Brain microvascular endothelial cell (primary cell): ENCODE measurements around the gene DLG1.

Experiments
- DNase-seq: peaks from one replicate; pipeline ENCODE4 v3.0.0-alpha.2; 2020
- H3K27ac ChIP-seq: fragments of 250-450 bp; sonication (Bioruptor Pico); 2 replicates; pipeline ENCODE4 v1.5.1; 2020; ENCODE audit warnings: mild to moderate bottlenecking, moderate library complexity
- H3K27me3 ChIP-seq: fragments of 250-450 bp; sonication (Bioruptor Pico); replicated peaks from 2 replicates; pipeline ENCODE4 v1.5.1; 2020; ENCODE audit warnings: mild to moderate bottlenecking
- H3K36me3 ChIP-seq: fragments of 250-450 bp; sonication (Bioruptor Pico); replicated peaks from 2 replicates; pipeline ENCODE4 v1.5.1; 2020; ENCODE audit warnings: mild to moderate bottlenecking
- H3K4me3 ChIP-seq: 2 replicates; pipeline ENCODE4 v1.5.1; 2011; ENCODE audit warnings: low read depth, mild to moderate bottlenecking, control low read depth, low read length, moderate library complexity
- in situ Hi-C: cut with HindIII; loops from 2 replicates; pipeline ENCODE4 v1.10.0; 2017; ENCODE audit warnings: low sequenced_read_pairs, low pct_ligation_motif_present
- TF ChIP-seq, protein P1 (sequence below): IDR thresholded peaks from 2 replicates; pipeline ENCODE4 v1.5.1; 2011; ENCODE audit warnings: low read depth, mild to moderate bottlenecking, moderate library complexity, low read length, control low read depth, inconsistent platforms; ENCODE audit errors: missing control alignments

DLG1 gene

DNA sequence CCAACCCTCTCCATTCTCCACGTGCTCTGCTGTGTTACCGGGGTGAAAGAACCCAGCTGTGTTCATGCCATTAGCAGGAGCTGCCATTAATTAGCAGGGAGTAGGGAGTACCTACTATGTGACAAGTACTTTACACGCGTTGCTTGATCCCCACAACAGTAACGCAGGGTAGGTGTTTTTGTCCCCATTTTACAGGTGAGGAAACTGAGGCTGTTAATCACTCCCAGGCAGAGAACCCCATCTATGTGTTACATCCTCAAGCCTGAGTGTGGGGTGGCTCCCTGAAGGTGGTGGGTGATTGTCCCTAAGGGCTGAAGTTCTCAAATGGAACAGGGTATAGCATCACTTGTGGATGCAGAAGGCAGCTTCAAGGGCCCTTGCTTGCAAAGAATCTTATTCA lies 291.6 kb downstream of the DLG1 start:
- no peaks in the 10 kb centered on the region for H3K27me3 ChIP-seq
- H3K36me3 ChIP-seq: no peaks in the 10 kb centered on the region
- DNase-seq: no peak
- no peak overlapping the region for H3K27ac ChIP-seq
- H3K4me3 ChIP-seq: no peak overlapping the region
- in situ Hi-C loops: no loop called here
- TF ChIP-seq, protein P1, sequence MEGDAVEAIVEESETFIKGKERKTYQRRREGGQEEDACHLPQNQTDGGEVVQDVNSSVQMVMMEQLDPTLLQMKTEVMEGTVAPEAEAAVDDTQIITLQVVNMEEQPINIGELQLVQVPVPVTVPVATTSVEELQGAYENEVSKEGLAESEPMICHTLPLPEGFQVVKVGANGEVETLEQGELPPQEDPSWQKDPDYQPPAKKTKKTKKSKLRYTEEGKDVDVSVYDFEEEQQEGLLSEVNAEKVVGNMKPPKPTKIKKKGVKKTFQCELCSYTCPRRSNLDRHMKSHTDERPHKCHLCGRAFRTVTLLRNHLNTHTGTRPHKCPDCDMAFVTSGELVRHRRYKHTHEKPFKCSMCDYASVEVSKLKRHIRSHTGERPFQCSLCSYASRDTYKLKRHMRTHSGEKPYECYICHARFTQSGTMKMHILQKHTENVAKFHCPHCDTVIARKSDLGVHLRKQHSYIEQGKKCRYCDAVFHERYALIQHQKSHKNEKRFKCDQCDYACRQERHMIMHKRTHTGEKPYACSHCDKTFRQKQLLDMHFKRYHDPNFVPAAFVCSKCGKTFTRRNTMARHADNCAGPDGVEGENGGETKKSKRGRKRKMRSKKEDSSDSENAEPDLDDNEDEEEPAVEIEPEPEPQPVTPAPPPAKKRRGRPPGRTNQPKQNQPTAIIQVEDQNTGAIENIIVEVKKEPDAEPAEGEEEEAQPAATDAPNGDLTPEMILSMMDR: no peak

DNA sequence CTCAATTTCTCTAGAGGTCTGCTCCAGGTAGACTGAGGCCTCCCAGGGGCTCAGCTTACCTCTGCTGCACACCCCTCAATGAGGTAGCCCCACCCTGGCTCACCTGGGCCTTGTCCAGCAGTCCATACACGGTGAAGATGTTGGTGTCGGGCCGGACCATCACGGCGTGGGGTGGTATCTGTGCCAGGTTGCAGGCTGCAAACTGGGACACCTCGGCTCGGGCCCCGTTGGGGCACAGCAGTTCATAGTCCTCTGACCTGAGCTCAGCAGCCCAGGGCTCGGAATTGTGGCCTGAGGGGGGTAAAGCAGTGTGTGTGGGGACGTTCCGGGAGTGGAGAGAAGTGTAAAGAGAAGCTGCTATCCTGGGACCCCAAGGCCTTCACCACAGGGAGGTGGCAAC lies 292.0 kb downstream of the DLG1 start:
- in situ Hi-C loops: no loop called here
- DNase-seq: no peak
- TF ChIP-seq, protein P1: no peak
- H3K27me3 ChIP-seq: no peaks in the 10 kb centered on the region
- no peaks in the 10 kb centered on the region for H3K36me3 ChIP-seq
- H3K27ac ChIP-seq: no peak overlapping the region
- no peak overlapping the region for H3K4me3 ChIP-seq

DNA sequence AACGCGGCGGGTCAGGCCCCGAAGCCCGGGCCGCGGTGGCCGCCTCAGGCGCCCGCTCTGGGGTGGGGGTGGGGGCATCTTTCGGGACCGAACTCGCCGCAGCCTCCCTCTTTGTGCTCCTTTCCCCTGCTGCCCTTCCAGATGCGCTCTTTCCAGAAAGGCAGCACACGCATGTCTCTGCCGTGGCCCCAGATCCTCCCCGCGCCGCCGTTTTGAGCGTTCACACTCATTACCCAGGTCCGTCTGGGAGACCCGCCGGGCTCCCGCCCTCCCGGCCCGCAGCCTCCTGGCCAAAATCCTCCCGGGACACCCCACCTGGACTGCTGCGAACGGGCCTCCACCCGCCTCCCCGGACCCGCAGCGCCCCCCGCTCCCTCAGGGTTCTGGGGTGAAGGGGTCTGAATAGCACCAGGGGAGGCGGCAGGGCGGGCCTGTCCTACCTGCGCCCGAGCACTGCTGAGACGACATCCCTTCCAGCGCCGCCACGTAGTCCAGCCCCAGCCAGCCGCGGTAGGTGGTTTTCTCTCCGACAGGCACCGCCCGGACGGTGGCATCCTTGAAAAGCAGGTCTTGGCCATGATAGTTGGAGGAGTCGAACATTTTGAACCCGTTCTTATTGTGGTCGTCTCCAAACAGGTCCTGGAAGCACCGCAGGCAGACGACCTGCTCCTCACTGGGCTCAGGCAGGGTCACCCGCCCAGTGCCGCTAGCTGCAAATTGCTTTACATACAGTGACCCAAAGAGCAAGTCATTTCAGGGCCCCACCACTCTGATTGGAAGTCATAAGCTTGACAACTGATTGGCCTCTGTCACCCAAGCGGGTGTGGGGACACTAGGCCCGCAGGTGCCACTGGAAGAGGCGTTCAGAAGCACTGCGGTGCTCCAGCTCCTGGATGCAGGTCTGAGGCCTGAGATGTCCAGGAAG lies 294.7 kb downstream of the DLG1 start:
- H3K27me3 ChIP-seq: no peaks in the 10 kb centered on the region
- TF ChIP-seq, protein P1: no peak
- DNase-seq: no peak
- no peaks in the 10 kb centered on the region for H3K36me3 ChIP-seq
- H3K4me3 ChIP-seq: peak overlapping the region; percentile 58
- in situ Hi-C loops: no loop called here
- no peak overlapping the region for H3K27ac ChIP-seq

DNA sequence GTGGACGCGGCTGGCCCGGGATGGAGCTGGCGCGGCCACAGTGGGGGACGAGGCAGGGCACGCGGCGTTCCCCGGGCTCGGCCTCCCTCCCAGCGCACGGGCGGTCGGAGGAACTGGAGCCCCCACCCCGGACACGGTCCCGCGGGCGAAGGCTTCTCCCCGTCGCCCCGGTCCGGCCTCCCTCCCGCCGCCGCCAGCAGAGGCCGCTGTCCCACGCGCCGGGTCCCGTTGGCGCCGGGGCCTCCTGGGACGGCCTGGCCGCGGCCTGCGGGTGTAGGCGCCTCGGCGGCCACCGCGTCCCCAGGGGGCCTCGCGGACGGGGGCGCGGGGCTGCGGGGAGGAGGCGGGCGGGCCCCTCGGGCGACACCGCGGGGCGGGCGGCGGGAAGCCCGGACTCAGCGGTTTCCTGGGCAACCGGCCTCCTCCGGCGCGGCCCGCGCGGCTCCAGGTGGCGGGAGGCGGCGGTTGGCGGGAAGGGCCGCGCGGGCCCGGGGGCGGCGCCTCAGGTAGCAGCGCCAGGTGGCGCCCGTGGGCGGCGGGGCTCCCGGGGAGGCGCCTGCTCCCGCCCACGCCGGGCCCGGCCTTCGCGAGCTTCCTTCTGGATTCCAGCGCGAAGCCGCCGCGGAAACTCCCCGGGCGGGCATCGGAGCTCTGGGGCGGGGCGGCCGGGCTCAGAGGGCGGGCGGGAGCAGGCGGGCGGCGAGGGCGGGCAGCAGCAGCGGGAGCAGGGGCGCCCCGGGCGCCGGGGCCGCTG lies 295.5 kb downstream of the DLG1 start:
- in situ Hi-C loops: no loop called here
- TF ChIP-seq, protein P1: peak; percentile 55
- H3K36me3 ChIP-seq: no peaks in the 10 kb centered on the region
- H3K4me3 ChIP-seq: peak overlapping the region; percentile 58
- no peak overlapping the region for H3K27ac ChIP-seq
- no peaks in the 10 kb centered on the region for H3K27me3 ChIP-seq
- no peak for DNase-seq

DNA sequence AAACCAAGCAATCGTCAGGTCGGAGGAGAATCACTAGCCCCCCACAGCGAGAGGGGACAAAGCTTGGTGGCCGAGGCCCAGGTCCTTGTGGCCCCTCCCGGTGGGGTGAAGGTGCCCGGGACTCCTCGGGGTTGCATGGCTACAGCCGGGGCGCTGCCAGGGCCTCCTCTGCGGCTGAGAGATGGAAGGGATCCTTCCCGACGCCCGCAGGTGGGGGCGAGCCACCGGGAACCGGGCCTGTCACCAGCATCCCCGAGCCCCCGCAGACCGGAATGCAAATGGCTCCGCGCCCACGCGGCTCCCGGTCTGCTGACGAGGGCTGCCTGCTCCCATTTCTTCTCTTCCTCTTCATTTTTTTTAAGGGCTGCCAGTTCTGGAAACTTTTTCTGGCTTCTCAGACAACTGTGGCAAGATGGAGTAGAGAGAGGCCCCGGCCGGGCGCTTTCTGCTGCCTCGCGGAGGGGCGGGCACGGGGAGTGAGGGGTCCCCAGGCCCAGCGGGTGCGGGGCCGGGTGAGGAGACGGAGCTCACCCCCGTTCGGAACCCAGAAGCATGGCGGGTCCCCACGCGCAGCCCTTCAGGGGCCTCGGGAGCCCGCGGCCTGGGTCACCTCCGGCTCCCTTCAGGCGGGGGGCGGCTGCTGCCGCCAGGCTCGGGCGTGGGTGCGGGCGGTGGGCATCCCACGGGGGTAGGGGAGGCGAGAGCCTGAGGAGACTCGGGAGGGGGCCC lies 296.3 kb downstream of the DLG1 start:
- TF ChIP-seq, protein P1: no peak
- DNase-seq: no peak
- no peak overlapping the region for H3K27ac ChIP-seq
- H3K4me3 ChIP-seq: peak overlapping the region; percentile 49
- in situ Hi-C loops: no loop called here
- no peaks in the 10 kb centered on the region for H3K36me3 ChIP-seq
- H3K27me3 ChIP-seq: no peaks in the 10 kb centered on the region
